Tibial nerve (tissue), 4 donors: ENCODE measurements around the gene RNF43.

ENCODE experiments used
- CTCF ChIP-seq, 5 experiments: fragments of 200-600 bp in 3 of 5; fragments of 450-650 bp in 2 of 5; sonication (generic) in 3 of 5; IDR thresholded peaks; one replicate each; pipeline ENCODE4 v1.5.1; 2016 to 2019; ENCODE audit warnings: antibody characterized with exemption in 5 of 5, mild to moderate bottlenecking in 3 of 5, moderate library complexity in 2 of 5
- EP300 ChIP-seq, 2 donors: sonication (generic); formaldehyde crosslinking; IDR thresholded peaks; one replicate each; pipeline ENCODE4 v1.6.1; 2017; ENCODE audit warnings: antibody characterized with exemption in 2 of 2, mild to moderate bottlenecking in 1 of 2
- POLR2A ChIP-seq, 2 donors: fragments of 450-650 bp; IDR thresholded peaks; one replicate each; pipeline ENCODE4 v1.6.1; 2017; ENCODE audit warnings: antibody characterized with exemption in 2 of 2, mild to moderate bottlenecking in 2 of 2, moderate library complexity in 2 of 2

GRCh38 chr17:58455491-58455890 lies 38.2 kb upstream of the RNF43 start:
- TF ChIP-seq CTCF (IDR thresholded peaks at IDR 0.05): no peak
- no peak for TF ChIP-seq POLR2A (IDR thresholded peaks at IDR 0.05)
- no peak for TF ChIP-seq EP300 (IDR thresholded peaks at IDR 0.05)
